ENCODE data around the gene NOTCH2.
"Not testable (repeated sequence)": the region's sequence is repeated elsewhere in the genome, so short reads cannot be mapped to it uniquely, and the experiment has no call there.

NOTCH2 gene

GRCh38 chr1:120096981-120097545 lies 27.6 kb upstream of the NOTCH2 start:
- not testable (repeated sequence) for H3K36me3 Mint-ChIP-seq (ENCODE audit: low read depth); H3K4me1 Mint-ChIP-seq; H3K9me3 Mint-ChIP-seq; H3K27ac Mint-ChIP-seq; H3K27me3 Mint-ChIP-seq (ENCODE audit: low read depth); H3K4me3 Mint-ChIP-seq

DNA sequence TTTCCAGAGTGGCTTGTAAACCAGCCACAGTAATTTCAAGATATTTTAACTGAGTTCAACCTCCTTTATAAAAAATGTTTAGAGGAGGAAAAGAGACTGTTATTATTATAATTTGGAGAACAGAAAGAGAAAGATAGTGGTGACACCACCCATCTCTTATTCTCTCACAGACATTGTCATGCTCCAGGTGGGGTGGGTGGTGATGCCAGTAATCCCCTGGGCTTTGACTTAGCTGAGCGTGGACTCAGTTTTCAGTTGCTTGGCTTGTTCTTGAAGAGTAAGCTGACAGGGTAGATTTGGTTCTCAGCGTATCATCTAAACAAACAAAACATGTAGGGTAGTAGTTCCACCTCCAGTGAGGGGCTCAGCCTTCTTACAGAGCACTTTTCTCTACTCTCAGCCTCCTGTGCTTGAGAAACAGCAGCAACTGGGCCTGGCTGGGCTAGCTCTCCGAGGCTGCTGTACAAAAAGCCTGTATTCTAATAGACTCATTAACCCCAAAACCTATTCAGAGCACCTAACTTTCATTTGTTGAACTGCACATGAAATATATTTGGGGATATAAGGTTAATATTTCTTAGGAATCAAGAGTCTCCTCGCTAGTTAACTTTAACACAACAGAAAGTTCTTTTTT lies 24.2 kb upstream of the NOTCH2 start:
- not testable (repeated sequence) for H3K4me1 Mint-ChIP-seq; H3K27me3 Mint-ChIP-seq (ENCODE audit: low read depth); H3K4me3 Mint-ChIP-seq; H3K36me3 Mint-ChIP-seq (ENCODE audit: low read depth); H3K9me3 Mint-ChIP-seq; H3K27ac Mint-ChIP-seq

DNA sequence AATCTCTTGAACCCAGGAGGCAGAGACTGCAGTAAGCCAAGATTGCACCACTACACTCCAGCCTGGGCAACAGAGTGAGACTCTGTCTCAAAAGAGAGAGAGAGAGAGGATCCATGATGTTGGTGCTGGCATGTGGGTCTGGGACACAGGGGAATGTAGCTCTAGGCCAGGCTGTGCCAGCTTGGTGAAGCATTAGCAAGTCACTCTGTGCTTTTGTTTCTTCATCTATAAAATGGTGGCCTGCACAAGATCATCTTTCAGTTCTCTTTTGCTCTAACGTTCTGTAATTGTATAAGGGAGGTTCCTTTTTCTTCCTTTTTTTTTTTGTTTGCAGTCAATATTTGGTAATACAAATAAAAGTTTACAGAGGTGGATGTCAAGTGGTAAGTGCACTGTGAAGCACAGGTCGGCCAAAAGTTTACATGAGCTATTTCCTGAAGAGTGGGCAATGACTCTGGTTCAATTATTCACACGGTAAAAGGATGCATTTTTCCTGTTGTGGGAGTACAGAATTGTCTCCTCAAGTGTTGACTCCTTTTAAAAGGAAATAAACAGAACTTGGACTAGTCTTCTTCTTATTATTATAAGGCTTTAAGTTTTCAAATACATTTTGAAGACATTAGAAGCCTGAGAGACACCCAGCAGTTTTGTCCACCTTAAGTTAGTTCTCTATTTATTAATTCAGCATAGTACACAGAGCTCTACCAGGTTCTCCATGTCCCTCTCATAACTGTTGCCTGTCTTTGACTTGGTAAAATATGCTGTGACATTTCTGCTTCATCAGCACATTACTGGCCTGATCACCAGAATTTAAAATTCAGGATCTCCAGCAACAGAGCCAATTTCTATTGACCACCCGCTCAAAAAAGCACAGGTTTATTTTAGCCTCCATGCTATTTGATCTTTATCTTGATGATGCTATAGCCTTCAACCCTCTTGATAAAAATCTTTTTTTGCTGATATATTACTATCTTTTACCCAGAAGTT lies 23.1 kb upstream of the NOTCH2 start:
- H3K4me1 Mint-ChIP-seq, result not testable (repeated sequence)

DNA sequence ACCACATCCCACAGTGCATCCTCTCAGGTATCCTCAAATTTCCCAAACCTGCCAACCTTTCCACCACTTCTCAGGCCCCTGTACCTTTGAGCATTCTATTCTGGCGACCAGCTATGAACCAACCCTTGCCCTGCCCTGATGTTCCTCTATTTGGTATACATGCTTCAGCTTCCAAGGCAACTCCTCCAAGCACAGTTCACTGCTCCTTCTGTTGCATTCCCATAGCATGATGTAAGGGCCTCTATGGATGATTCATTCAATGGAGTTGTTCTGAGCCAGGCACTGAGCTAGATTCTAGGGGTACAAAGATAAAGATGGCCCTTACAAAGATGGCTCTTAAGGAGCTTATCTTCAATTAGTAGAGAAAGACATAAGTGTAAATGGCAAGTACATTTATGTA lies 21.4 kb upstream of the NOTCH2 start:
- not testable (repeated sequence) for H3K27me3 Mint-ChIP-seq (ENCODE audit: low read depth); H3K9me3 Mint-ChIP-seq; H3K36me3 Mint-ChIP-seq (ENCODE audit: low read depth); H3K4me3 Mint-ChIP-seq; H3K4me1 Mint-ChIP-seq
- H3K27ac Mint-ChIP-seq, result peak overlapping the region in 1 of 3 experiments; percentile 22

More for the DNA sequence above, 23.1 kb upstream of the NOTCH2 start:
- not testable (repeated sequence) for H3K4me3 Mint-ChIP-seq; H3K27me3 Mint-ChIP-seq (ENCODE audit: low read depth); H3K9me3 Mint-ChIP-seq; H3K36me3 Mint-ChIP-seq (ENCODE audit: low read depth)
- H3K27ac Mint-ChIP-seq, result peak overlapping the region in 2 of 3 experiments; percentile 55 to 73

GRCh38 chr1:120087959-120088358 lies 18.5 kb upstream of the NOTCH2 start:
- not testable (repeated sequence) for H3K27ac Mint-ChIP-seq; H3K4me3 Mint-ChIP-seq; H3K36me3 Mint-ChIP-seq (ENCODE audit: low read depth); H3K4me1 Mint-ChIP-seq; H3K27me3 Mint-ChIP-seq (ENCODE audit: low read depth); H3K9me3 Mint-ChIP-seq

- not testable (repeated sequence) for H3K9me3 Mint-ChIP-seq; H3K27me3 Mint-ChIP-seq (ENCODE audit: low read depth); H3K4me3 Mint-ChIP-seq; H3K36me3 Mint-ChIP-seq (ENCODE audit: low read depth); H3K27ac Mint-ChIP-seq
- H3K4me1 Mint-ChIP-seq, result peaks cover 11% of the 10 kb centered on the region
Measured at GRCh38 chr1:120069920-120070214, 405 bp upstream of the NOTCH2 start.

DNA sequence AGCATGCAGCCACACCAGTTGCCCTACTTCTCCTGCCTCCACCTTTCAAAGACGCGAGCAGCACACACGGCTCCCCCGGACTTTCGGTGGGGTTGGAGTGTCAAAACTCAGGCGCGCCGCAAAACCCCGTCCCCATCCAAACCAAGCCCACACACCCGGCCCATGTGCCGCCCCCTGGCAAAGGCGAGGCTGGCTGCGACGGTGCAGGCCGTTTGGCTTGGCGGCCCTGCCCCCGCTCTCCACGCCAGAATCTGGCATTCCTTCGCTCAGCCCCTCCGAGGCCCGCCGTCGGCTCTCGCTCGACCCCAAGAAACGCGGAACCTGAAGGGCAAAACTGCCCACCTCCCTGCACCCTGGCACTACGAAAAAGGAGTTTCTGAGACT lies 787 bp downstream of the NOTCH2 start:
- Mint-ChIP-seq H3K4me1 (peaks cover 11% of the 10 kb centered on the region), H3K4me3 (peak overlapping the region; percentile 68 to 77 (median 72))
- not testable (repeated sequence) for H3K27ac Mint-ChIP-seq; H3K9me3 Mint-ChIP-seq; H3K36me3 Mint-ChIP-seq (ENCODE audit: low read depth); H3K27me3 Mint-ChIP-seq (ENCODE audit: low read depth)

- H3K36me3 Mint-ChIP-seq (ENCODE audit: low read depth); H3K4me3 Mint-ChIP-seq; H3K27ac Mint-ChIP-seq: not testable (repeated sequence)
Measured at GRCh38 chr1:120048208-120048607, 21.3 kb downstream of the NOTCH2 start.

DNA sequence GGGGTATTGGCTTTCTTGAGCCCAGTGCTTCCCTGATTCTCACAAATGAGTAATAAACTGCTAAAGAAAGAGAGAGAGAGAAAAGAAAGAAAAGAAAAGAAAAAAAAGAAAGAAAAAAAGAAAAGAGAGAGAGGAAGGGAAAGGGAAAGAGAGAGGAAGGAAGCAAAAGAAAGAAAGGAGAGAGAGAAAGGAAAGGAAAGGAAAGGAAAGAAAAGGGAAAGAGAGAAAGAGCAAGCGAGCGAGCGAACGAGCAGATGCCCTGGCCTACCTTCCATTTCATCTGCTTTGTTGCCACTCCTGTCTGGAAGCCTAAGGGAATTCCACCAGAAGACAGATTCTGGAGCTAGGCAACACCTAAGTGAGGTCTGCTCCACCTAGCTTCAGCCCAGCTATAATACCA lies 27.7 kb downstream of the NOTCH2 start:
- H3K4me1 Mint-ChIP-seq; H3K27me3 Mint-ChIP-seq (ENCODE audit: low read depth); H3K27ac Mint-ChIP-seq; H3K4me3 Mint-ChIP-seq; H3K9me3 Mint-ChIP-seq; H3K36me3 Mint-ChIP-seq (ENCODE audit: low read depth): not testable (repeated sequence)

More at GRCh38 chr1:120048208-120048607, 21.3 kb downstream of the NOTCH2 start:
- not testable (repeated sequence) for H3K4me1 Mint-ChIP-seq; H3K27me3 Mint-ChIP-seq (ENCODE audit: low read depth); H3K9me3 Mint-ChIP-seq

DNA sequence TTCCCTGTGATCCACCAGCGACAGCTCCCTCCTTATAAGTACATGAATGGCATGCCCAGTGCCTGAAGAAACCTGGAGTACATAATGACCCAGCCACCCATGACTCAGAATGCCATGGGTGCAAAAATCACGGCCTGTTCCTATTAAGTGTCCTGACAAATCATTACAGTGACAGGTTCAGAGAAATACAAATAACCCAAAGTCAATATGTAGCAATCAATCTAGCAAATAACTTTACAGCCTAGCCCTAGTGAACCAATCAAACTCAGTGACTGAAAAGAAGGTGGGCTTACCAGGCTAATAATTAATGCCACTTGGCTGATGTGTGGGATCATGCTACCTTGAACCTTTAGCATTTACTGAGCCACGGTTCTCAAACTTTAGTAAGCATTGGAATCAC lies 37.2 kb downstream of the NOTCH2 start:
- H3K27me3 Mint-ChIP-seq (ENCODE audit: low read depth); H3K4me1 Mint-ChIP-seq; H3K27ac Mint-ChIP-seq; H3K36me3 Mint-ChIP-seq (ENCODE audit: low read depth); H3K9me3 Mint-ChIP-seq; H3K4me3 Mint-ChIP-seq: not testable (repeated sequence)

DNA sequence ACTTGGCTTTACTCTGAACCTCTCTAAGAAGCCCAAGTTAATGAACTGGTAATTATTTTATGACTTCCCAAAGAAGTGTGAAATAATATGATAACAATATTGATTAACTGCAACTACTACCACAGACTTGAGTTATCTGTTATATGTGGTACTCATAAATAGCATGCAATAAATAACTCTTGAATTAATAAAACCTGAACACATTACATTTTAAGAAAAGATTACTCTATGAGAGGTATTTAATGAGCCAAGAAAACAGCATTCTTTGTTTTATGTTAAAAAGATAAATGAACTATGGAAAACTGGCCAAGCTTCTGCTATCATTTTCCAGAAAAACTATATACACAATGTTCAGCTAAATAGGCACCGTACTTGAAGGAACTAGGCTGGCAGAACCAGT lies 45.7 kb downstream of the NOTCH2 start:
- H3K36me3 Mint-ChIP-seq (ENCODE audit: low read depth); H3K4me3 Mint-ChIP-seq; H3K9me3 Mint-ChIP-seq; H3K27me3 Mint-ChIP-seq (ENCODE audit: low read depth); H3K4me1 Mint-ChIP-seq; H3K27ac Mint-ChIP-seq: not testable (repeated sequence)

DNA sequence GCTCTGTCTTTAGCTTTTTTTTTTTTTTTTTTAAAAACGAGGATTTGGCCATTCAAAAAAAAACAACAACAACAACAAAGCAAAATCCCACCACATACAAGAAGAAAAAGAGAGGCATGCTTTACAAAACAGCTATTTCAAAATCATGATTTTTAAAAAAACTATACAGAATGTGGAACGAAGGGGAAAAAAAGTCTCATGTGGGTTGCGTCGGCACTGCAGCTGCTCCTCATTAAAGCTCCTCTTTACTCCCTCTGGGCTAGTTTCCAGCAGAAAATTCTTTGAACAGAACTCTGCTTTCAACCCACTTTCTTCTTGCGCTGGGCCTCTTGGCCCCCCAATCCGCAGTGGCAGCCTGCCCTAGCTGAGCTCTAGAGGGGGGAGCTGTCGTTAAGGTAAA lies 54.5 kb downstream of the NOTCH2 start:
- H3K36me3 Mint-ChIP-seq (ENCODE audit: low read depth); H3K27me3 Mint-ChIP-seq (ENCODE audit: low read depth); H3K9me3 Mint-ChIP-seq; H3K4me1 Mint-ChIP-seq: not testable (repeated sequence)
- peak overlapping the region; percentile 90 to 95 (median 92) for H3K27ac Mint-ChIP-seq
- H3K4me3 Mint-ChIP-seq, result peak overlapping the region in 2 of 3 experiments; percentile 50 to 64

- H3K27ac Mint-ChIP-seq; H3K9me3 Mint-ChIP-seq; H3K4me3 Mint-ChIP-seq; H3K27me3 Mint-ChIP-seq (ENCODE audit: low read depth); H3K36me3 Mint-ChIP-seq (ENCODE audit: low read depth); H3K4me1 Mint-ChIP-seq: not testable (repeated sequence)
Measured at GRCh38 chr1:120008320-120008719, 61.1 kb downstream of the NOTCH2 start.

- not testable (repeated sequence) for H3K27ac Mint-ChIP-seq
Measured at GRCh38 chr1:120007850-120008249, 61.6 kb downstream of the NOTCH2 start.

DNA sequence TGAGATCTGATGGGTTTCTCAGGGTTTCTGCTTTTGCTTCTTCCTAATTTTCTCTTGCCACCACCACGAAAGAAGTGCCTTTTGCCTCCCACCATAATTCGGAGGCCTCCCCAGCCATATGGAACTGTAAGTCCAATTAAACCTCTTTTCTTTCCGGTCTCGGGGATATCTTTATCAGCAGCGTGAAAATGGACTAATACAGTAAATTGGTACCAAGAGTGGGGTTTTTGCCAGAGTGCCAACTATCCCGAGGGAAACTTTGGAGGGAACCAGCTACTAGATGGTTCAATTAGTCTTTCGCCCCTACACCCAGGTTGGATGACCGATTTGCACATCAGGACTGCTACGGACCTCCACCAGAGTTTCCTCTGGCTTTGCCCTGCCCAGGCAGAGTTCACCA lies 68.4 kb downstream of the NOTCH2 start:
- not testable (repeated sequence) for H3K27ac Mint-ChIP-seq, H3K4me3 Mint-ChIP-seq
- H3K36me3 Mint-ChIP-seq (ENCODE audit: low read depth), result peaks cover 28% of the 10 kb centered on the region

More at GRCh38 chr1:120007850-120008249, 61.6 kb downstream of the NOTCH2 start:
- H3K27me3 Mint-ChIP-seq (ENCODE audit: low read depth); H3K9me3 Mint-ChIP-seq; H3K4me1 Mint-ChIP-seq; H3K4me3 Mint-ChIP-seq; H3K36me3 Mint-ChIP-seq (ENCODE audit: low read depth): not testable (repeated sequence)

More for the DNA sequence above, 68.4 kb downstream of the NOTCH2 start:
- H3K9me3 Mint-ChIP-seq; H3K4me1 Mint-ChIP-seq; H3K27me3 Mint-ChIP-seq (ENCODE audit: low read depth): not testable (repeated sequence)
